Astrocyte (in vitro differentiated cells and primary cell): ENCODE data around the gene CHST11. TPM values are rescaled to one million over a fixed set of nuclear protein-coding genes. Genes with fewer than 3 reads are reported as not detected.
A peak's percentile ranks its signal among the peaks of the same experiment; 100 is the strongest.

ENCODE experiments used
- DNase-seq: peaks from one replicate; pipeline ENCODE4 v3.0.0-alpha.2; 2010; ENCODE audit warnings: low read depth
- FAIRE-seq: peaks from 2 replicates; lab custom pipeline; 2011; peaks lifted over from hg19 to GRCh38; lab: Jason Lieb, UNC
- H2AFZ ChIP-seq: 2 replicates; pipeline ENCODE4 v1.6.0; 2012; ENCODE audit warnings: low read depth, low read length, inconsistent platforms
- H3K27ac ChIP-seq: 2 replicates; pipeline ENCODE4 v1.5.1; 2011; ENCODE audit warnings: low read depth, low read length, inconsistent platforms
- H3K27me3 ChIP-seq: 2 replicates; pipeline ENCODE4 v1.6.0; 2011; ENCODE audit warnings: low read length, inconsistent platforms; ENCODE audit not compliant: insufficient read depth
- H3K36me3 ChIP-seq: 2 replicates; pipeline ENCODE4 v1.5.1; 2011; ENCODE audit warnings: low read length, inconsistent platforms; ENCODE audit not compliant: insufficient read depth
- H3K4me1 ChIP-seq: 2 replicates; pipeline ENCODE4 v1.5.1; 2011; ENCODE audit warnings: low read length, inconsistent platforms; ENCODE audit not compliant: insufficient read depth
- H3K4me2 ChIP-seq: 2 replicates; pipeline ENCODE4 v1.6.0; 2012; ENCODE audit warnings: low read length, inconsistent platforms
- H3K4me3 ChIP-seq: 2 replicates; pipeline ENCODE4 v1.5.1; 2011; ENCODE audit warnings: low read depth, mild to moderate bottlenecking, low read length, inconsistent platforms; ENCODE audit not compliant: insufficient read depth
- H3K79me2 ChIP-seq: 2 replicates; pipeline ENCODE4 v1.6.0; 2012; ENCODE audit warnings: mild to moderate bottlenecking, low read length, inconsistent platforms; ENCODE audit not compliant: insufficient read depth
- H3K9ac ChIP-seq: 2 replicates; pipeline ENCODE4 v1.6.0; 2012; ENCODE audit warnings: mild to moderate bottlenecking, low read length, inconsistent platforms
- H3K9me3 ChIP-seq: 2 replicates; pipeline ENCODE4 v1.5.1; 2012; ENCODE audit warnings: low read depth, mild to moderate bottlenecking, low read length, inconsistent platforms; ENCODE audit not compliant: insufficient read depth
- H4K20me1 ChIP-seq: 2 replicates; pipeline ENCODE4 v1.6.0; 2012; ENCODE audit warnings: low read length, inconsistent platforms; ENCODE audit not compliant: insufficient read depth
- H3K27ac Mint-ChIP-seq: one replicate; pipeline ENCODE4 v1.8.0; 2021; ENCODE audit warnings: mild to moderate bottlenecking, mixed read lengths; ENCODE audit not compliant: unreplicated experiment
- H3K27me3 Mint-ChIP-seq: one replicate; pipeline ENCODE4 v1.8.0; 2021; ENCODE audit warnings: low read depth, mixed read lengths; ENCODE audit not compliant: unreplicated experiment
- H3K36me3 Mint-ChIP-seq: one replicate; pipeline ENCODE4 v1.8.0; 2021; ENCODE audit warnings: low read depth, mixed read lengths; ENCODE audit not compliant: unreplicated experiment
- H3K4me1 Mint-ChIP-seq: one replicate; pipeline ENCODE4 v1.8.0; 2021; ENCODE audit warnings: low read depth, mixed read lengths; ENCODE audit not compliant: unreplicated experiment
- H3K4me3 Mint-ChIP-seq: one replicate; pipeline ENCODE4 v1.8.0; 2021; ENCODE audit warnings: mild to moderate bottlenecking, moderate library complexity, mixed read lengths; ENCODE audit not compliant: unreplicated experiment
- H3K9me3 Mint-ChIP-seq: one replicate; pipeline ENCODE4 v1.8.0; 2021; ENCODE audit warnings: mild to moderate bottlenecking, mixed read lengths; ENCODE audit not compliant: unreplicated experiment
- CTCF ChIP-seq: IDR thresholded peaks from 2 replicates; pipeline ENCODE4 v1.5.1; 2011; ENCODE audit warnings: low read depth, mild to moderate bottlenecking, inconsistent platforms, low read length, moderate library complexity; ENCODE audit not compliant: insufficient read depth
- EZH2 ChIP-seq: IDR thresholded peaks from 2 replicates; pipeline ENCODE4 v1.6.1; 2012; ENCODE audit warnings: mild to moderate bottlenecking, low read length, inconsistent platforms; ENCODE audit not compliant: insufficient read depth
- total RNA-seq: library from RNA; stranded (reverse); gene quantifications from 2 replicates; pipeline ENCODE4 v1.2.1, GENCODE V29; 2021

CHST11 gene
- total RNA-seq, 1 donor from 2014 or later = 30.2 TPM

GRCh38 chr12:104588047-104588920, 131.5 kb downstream of the CHST11 start:
- Histone ChIP-seq H3K36me3 (no peaks in the 10 kb centered on the region), H3K9me3 (no peaks in the 10 kb centered on the region), H3K27ac (peak overlapping the region; percentile 79), H3K4me1 (peaks cover 22% of the 10 kb centered on the region), H3K79me2 (peaks cover 27% of the 10 kb centered on the region), H3K4me3 (peak overlapping the region; percentile 22), H3K4me2 (peak overlapping the region; percentile 73), H3K9ac (peak overlapping the region; percentile 46), H3K27me3 (no peaks in the 10 kb centered on the region), H4K20me1 (no peaks in the 10 kb centered on the region), H2AFZ (peak overlapping the region; percentile 11)
- no peak for TF ChIP-seq EZH2
- no peak for TF ChIP-seq CTCF
- no peaks in the 10 kb centered on the region for H3K27me3 Mint-ChIP-seq
- peaks cover 4% of the 10 kb centered on the region for H3K9me3 Mint-ChIP-seq
- H3K4me3 Mint-ChIP-seq = peak overlapping the region; percentile 58
- H3K27ac Mint-ChIP-seq = peak overlapping the region; percentile 79
- DNase-seq = peak; percentile 79
- peaks cover 41% of the 10 kb centered on the region for H3K4me1 Mint-ChIP-seq
- H3K36me3 Mint-ChIP-seq = peaks cover 8% of the 10 kb centered on the region
- FAIRE-seq = peak; percentile 73

- Histone ChIP-seq H2AFZ (no peak overlapping the region), H3K4me3 (no peak overlapping the region), H3K27ac (peak overlapping the region; percentile 79), H3K36me3 (no peaks in the 10 kb centered on the region), H3K79me2 (peaks cover 33% of the 10 kb centered on the region), H4K20me1 (no peaks in the 10 kb centered on the region), H3K27me3 (no peaks in the 10 kb centered on the region), H3K9me3 (no peaks in the 10 kb centered on the region), H3K4me2 (peak overlapping the region; percentile 73), H3K4me1 (peaks cover 22% of the 10 kb centered on the region), H3K9ac (peak overlapping the region; percentile 46)
- peaks cover 4% of the 10 kb centered on the region for H3K9me3 Mint-ChIP-seq
- DNase-seq (no peak), FAIRE-seq (no peak)
- H3K27me3 Mint-ChIP-seq = no peaks in the 10 kb centered on the region
- peaks cover 36% of the 10 kb centered on the region for H3K4me1 Mint-ChIP-seq
- TF ChIP-seq CTCF (no peak), EZH2 (no peak)
- H3K36me3 Mint-ChIP-seq = peaks cover 9% of the 10 kb centered on the region
- no peak overlapping the region for H3K4me3 Mint-ChIP-seq
- peak overlapping the region; percentile 79 for H3K27ac Mint-ChIP-seq
Measured at GRCh38 chr12:104588921-104589590, 132.3 kb downstream of the CHST11 start.
